Activated CD8-positive, alpha-beta memory T cell treated with anti-CD3 and anti-CD28 coated beads, Interleukin-2, amount 50 U/mL, for 1 hour (primary cell): Measurements from ENCODE around the gene LCN12.

Source experiments
- DNase-seq: peaks from one replicate; pipeline ENCODE4 v3.0.0-alpha.2; 2020; ENCODE audit errors: extremely low read depth

Gene LCN12

GRCh38 chr9:136951541-136952320 is at the start of gene LCN12:
Gene LCN12 (plus strand): TSS chr9:136952273. CDS start chr9:136952328, 55 bp downstream.
- DNase-seq = no peak

DNA sequence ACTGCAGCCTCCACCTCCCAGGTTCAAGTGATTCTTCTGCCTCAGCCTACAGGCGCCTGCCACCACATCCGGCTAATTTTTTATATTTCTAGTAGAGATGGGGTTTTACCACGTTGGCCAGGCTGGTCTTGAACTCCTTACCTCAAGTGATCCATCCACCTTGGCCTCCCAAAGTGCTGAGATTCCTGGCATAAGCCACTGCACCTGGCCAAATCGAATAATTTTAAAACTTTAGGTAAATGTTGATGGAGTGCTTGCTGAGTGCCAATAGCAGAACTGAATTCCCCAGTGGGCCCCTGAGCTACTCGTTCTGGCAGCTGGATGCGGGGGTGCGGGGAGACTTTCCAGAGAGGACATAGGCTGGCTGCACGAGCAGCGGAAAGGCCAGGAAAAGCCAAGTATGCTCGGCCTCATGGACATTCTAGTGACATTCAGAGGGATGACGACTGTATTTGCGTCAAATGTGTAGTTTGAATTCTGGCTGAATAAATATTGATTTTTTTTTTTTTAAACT is 49.0 kb upstream of the LCN12 start:
- DNase-seq = no peak

DNA sequence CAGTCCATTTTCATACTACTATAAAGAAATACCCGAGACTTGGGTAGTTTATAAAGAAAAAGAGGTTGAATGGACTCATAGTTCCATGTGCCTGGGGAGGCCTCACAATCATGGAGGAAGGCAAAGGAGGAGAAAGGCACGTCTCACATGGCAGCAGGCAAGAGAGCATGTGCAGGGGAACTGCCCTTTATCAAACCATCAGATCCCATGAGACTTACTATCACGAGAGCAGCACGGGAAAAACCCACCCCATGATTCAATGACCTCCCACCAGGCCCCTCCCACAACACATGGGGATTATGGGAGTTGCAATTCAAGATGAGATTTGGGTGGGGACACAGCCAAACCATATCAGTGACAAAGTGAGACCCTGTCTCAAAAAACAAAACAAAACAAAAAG is 45.8 kb upstream of the LCN12 start:
- DNase-seq = no peak

GRCh38 chr9:136907011-136907914 is 44.8 kb upstream of the LCN12 start:
- DNase-seq = no peak

GRCh38 chr9:136910197-136910900 is 41.7 kb upstream of the LCN12 start:
- no peak for DNase-seq

DNA sequence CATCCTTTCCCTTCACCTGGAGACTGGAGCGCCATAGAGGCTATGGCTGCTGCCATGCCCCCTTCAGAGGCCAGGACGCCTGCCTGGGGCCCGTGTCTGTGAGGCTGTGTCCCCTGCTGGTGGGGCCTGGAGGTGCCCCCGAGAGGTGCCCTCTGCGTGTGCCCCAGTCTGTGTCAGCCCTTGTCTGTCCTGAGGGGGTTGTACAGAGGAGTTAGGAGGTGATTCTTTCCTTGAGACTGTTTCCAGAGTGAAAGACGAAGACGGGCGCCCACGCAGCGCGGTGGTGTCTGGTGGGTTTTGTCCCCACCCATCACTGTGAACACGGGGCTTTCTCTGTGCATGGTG is 41.2 kb upstream of the LCN12 start:
- no peak for DNase-seq

GRCh38 chr9:136913701-136914438 is 38.2 kb upstream of the LCN12 start:
- DNase-seq = no peak

- no peak for DNase-seq
Measured at GRCh38 chr9:136915632-136916329, 36.3 kb upstream of the LCN12 start.

DNA sequence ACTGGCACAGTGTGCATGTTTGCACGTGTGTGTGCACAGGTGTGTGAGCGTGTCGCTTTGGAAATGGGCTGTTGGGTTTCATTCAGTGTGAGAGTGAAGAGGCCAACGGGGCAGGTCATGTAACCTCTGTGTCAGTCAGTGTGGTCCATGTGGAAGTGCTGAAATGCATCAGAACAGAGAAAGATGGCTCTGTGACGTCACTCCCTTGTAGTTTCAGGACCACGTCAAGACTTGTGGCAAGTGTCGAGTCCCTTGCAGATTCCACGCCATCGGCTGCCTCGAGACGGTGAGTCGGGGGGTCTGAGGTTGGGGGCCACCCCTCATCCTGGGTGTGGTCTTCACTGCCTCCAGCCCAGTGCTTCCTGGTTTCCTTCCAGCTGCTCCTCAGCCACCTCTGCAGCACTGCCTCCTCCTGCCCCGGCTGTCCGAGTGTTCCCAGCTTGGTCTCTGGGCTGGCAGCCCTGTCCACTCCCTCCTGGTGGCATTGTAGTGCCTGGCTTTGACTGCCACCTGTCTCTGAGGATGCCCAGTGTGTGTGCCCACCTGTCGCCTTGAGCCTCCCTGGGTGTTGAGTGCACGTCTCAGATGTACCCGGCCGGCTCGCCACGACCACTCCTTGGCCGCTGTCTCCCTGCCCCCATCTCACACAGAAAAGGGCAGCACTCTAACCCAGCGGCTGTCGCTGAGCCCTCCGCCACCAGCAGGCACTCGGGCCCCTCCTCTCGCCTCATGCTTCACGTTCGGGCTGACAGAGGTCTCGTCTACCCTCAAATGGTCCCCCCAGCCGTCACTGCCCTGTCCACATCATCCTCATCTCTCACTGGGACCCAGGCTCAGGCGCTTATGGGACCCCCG is 35.5 kb upstream of the LCN12 start:
- no peak for DNase-seq

- DNase-seq = no peak
Measured at GRCh38 chr9:136917902-136918301, 34.2 kb upstream of the LCN12 start.

DNA sequence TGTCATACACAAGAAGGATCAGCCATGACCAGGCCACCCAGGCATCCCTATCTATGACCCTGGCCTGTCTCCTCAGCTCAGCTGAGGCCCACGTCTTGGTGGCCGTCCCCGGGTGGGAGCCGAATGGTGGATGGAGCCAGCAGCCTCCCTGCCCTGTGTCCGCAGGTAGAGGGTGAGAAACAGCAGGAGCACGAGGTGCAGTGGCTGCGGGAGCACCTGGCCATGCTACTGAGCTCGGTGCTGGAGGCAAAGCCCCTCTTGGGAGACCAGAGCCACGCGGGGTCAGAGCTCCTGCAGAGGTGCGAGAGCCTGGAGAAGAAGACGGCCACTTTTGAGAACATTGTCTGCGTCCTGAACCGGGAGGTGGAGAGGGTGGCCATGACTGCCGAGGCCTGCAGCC is 32.0 kb upstream of the LCN12 start:
- no peak for DNase-seq

DNA sequence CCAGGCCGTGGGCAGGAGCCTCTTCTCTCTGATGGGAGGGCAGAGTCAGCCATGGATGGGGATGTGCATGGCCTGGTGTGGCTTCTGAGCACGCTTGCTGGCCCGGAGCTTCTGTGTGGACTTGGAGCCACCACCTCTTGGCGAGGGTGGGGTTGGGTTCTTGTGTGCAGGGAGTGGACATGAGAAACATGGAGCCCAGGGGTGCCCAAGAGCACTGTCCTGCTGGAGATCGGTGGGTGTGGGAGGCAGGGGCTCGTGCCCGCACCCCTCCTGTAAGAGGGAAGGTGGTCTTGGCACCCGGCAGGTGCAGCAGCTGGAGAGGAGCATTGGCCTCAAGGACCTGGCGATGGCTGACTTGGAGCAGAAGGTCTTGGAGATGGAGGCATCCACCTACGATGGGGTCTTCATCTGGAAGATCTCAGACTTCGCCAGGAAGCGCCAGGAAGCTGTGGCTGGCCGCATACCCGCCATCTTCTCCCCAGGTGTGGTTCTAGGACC is 31.3 kb upstream of the LCN12 start:
- DNase-seq = no peak

DNA sequence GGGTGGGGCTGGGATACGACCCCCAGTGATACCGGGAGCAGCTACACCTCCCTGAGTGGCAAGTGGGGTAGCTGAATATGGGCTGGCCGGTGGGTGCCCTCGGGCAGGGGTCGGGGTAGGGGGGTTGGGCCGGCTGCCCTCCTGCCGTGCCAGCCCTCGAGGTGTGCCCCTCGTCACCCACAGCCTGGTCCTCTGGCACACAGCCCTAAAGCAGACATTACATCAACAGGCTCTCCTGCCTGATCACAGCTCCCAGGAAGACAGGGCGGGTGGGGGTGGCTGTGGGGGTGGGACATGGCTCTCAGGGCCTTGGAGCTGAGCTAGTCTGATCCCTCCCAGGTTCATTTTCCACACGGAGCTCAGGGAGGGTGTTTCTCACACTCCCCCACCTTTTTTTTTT is 30.8 kb upstream of the LCN12 start:
- DNase-seq = no peak

- no peak for DNase-seq
Measured at GRCh38 chr9:136921718-136922117, 30.4 kb upstream of the LCN12 start.

DNA sequence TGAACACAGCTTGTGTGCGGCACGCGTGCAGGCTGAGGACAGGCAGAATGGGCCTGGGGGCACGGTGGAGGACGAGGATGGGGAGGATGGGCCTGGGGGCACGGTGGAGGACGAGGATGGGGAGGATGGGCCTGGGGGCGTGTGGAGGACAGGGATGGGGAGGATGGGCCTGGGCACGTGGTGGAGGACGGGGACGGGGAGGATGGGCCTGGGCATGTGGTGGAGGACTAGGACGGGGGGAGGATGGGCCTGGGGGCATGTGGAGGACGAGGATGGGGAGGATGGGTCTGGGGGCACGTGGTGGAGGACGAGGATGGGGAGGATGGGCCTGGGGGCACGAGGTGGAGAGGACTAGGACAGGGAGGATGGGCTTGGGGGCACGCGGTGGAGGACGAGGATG is 29.5 kb upstream of the LCN12 start:
- no peak for DNase-seq

GRCh38 chr9:136923881-136924280 is 28.2 kb upstream of the LCN12 start:
- DNase-seq = no peak

DNA sequence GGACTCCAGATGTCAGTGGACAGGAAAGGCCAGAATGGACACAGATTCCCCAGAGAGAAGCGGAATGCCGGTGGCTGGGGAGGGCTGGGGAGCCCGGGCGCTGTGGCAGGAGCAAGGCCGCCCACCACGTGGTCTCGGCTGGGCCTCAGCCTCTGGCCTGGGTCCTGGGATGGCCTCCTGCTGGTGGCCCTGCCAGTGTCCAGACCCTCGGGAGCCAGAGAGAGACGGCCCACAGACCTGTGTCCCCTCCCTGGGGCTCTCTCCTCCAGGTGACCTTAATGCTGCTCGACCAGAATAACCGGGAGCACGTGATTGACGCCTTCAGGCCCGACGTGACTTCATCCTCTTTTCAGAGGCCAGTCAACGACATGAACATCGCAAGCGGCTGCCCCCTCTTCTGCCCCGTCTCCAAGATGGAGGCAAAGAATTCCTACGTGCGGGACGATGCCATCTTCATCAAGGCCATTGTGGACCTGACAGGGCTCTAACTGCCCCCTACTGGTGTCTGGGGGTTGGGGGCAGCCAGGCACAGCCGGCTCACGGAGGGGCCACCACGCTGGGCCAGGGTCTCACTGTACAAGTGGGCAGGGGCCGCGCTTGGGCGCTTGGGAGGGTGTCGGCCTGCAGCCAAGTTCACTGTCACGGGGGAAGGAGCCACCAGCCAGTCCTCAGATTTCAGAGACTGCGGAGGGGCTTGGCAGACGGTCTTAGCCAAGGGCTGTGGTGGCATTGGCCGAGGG is 26.5 kb upstream of the LCN12 start:
- DNase-seq = no peak

GRCh38 chr9:136926154-136926704 is 25.8 kb upstream of the LCN12 start:
- DNase-seq = no peak

GRCh38 chr9:136926749-136927148 is 25.3 kb upstream of the LCN12 start:
- DNase-seq = no peak
